CD14-positive monocyte (primary cell): Measurements from ENCODE around the gene SCUBE3. TPM values are rescaled to one million over a fixed set of nuclear protein-coding genes. Genes with fewer than 3 reads are reported as not detected.

ENCODE experiments used
- DNase-seq, 3 donors: peaks; one replicate each; pipeline ENCODE4 v3.0.0-alpha.2; 2011 to 2022
- H2AFZ ChIP-seq: 2 replicates; pipeline ENCODE4 v1.6.0; 2012; ENCODE audit warnings: mild to moderate bottlenecking, low read depth, low read length, inconsistent platforms; ENCODE audit not compliant: insufficient read depth, poor library complexity, severe bottlenecking
- H3K27ac ChIP-seq, 2 donors: 1 replicate in 1 of 2; 2 replicates in 1 of 2; pipeline ENCODE4 v1.5.1; 2012 to 2013; ENCODE audit warnings: low read length in 2 of 2, control low read depth in 1 of 2, inconsistent platforms in 1 of 2, low read depth in 1 of 2, mild to moderate bottlenecking in 1 of 2
- H3K27me3 ChIP-seq, 2 donors: one replicate each; pipeline versions ENCODE4 v1.6.0 to v1.6.1; 2011 to 2013; ENCODE audit warnings: low read length in 2 of 2; ENCODE audit not compliant: control insufficient read depth in 2 of 2, insufficient read depth in 2 of 2
- H3K36me3 ChIP-seq, 2 donors: replicated peaks in 1 of 2; 1 replicate in 1 of 2; 2 replicates in 1 of 2; pipeline versions ENCODE4 v1.5.1 to v1.6.1; 2012 to 2013; ENCODE audit warnings: low read length in 2 of 2, control low read depth in 1 of 2, inconsistent platforms in 1 of 2, mild to moderate bottlenecking in 1 of 2; ENCODE audit not compliant: insufficient read depth in 2 of 2, control insufficient read depth in 1 of 2
- H3K4me1 ChIP-seq, 2 donors: 1 replicate in 1 of 2; 2 replicates in 1 of 2; pipeline versions ENCODE4 v1.5.1 to v1.6.1; 2012 to 2013; ENCODE audit warnings: low read length in 2 of 2, control low read depth in 1 of 2, inconsistent platforms in 1 of 2, mild to moderate bottlenecking in 1 of 2, moderate library complexity in 1 of 2; ENCODE audit not compliant: insufficient read depth in 2 of 2, control insufficient read depth in 1 of 2
- H3K4me2 ChIP-seq: replicated peaks from 2 replicates; pipeline ENCODE3; 2012; ENCODE audit warnings: low read length, moderate library complexity, mild to moderate bottlenecking; ENCODE audit not compliant: poor library complexity, severe bottlenecking; ENCODE audit errors: extremely low read depth
- H3K4me3 ChIP-seq, 3 experiments: fragments of 200-600 bp in 1 of 3; sonication (generic) in 1 of 3; replicated peaks in 1 of 3; 1 replicate in 2 of 3; 2 replicates in 1 of 3; pipeline ENCODE4 v1.5.1; 2011 to 2013; ENCODE audit warnings: low read length in 3 of 3, mild to moderate bottlenecking in 3 of 3, control low read depth in 2 of 3, low read depth in 2 of 3, inconsistent platforms in 1 of 3, moderate library complexity in 1 of 3
- H3K79me2 ChIP-seq: 2 replicates; pipeline ENCODE4 v1.6.0; 2012; ENCODE audit warnings: mild to moderate bottlenecking, control low read depth, inconsistent platforms, low read length, moderate library complexity; ENCODE audit not compliant: insufficient read depth
- H3K9ac ChIP-seq: 2 replicates; pipeline ENCODE4 v1.6.0; 2017; ENCODE audit warnings: low read length, mild to moderate bottlenecking; ENCODE audit not compliant: insufficient read depth, poor library complexity, severe bottlenecking
- H3K9me3 ChIP-seq, 2 donors: replicated peaks in 1 of 2; 1 replicate in 1 of 2; 2 replicates in 1 of 2; pipeline versions ENCODE4 v1.5.1 to v1.6.1; 2012 to 2013; ENCODE audit warnings: low read length in 2 of 2, control low read depth in 1 of 2; ENCODE audit not compliant: control insufficient read depth in 1 of 2, insufficient read depth in 1 of 2
- H4K20me1 ChIP-seq: 2 replicates; pipeline ENCODE4 v1.6.0; 2012; ENCODE audit warnings: mild to moderate bottlenecking, low read length, control low read depth, moderate library complexity; ENCODE audit not compliant: insufficient read depth
- H3K27ac Mint-ChIP-seq, 7 donors: one replicate each; pipeline ENCODE4 v1.8.0; 2020; ENCODE audit warnings: mild to moderate bottlenecking in 7 of 7, mixed read lengths in 7 of 7, moderate library complexity in 6 of 7, inconsistent platforms in 2 of 7
- H3K27me3 Mint-ChIP-seq, 3 donors: one replicate each; pipeline ENCODE4 v1.8.0; 2021 to 2022; ENCODE audit warnings: low read depth in 3 of 3, mild to moderate bottlenecking in 3 of 3, mixed read lengths in 3 of 3, moderate library complexity in 3 of 3, inconsistent platforms in 1 of 3
- H3K36me3 Mint-ChIP-seq, 2 donors: one replicate each; pipeline ENCODE4 v1.8.0; 2020; ENCODE audit warnings: mixed read lengths in 2 of 2, inconsistent platforms in 1 of 2, mild to moderate bottlenecking in 1 of 2
- H3K4me1 Mint-ChIP-seq: one replicate; pipeline ENCODE4 v1.8.0; 2020; ENCODE audit warnings: mild to moderate bottlenecking, mixed read lengths
- H3K4me3 Mint-ChIP-seq, 2 donors: one replicate each; pipeline ENCODE4 v1.8.0; 2020; ENCODE audit warnings: mild to moderate bottlenecking in 2 of 2, mixed read lengths in 2 of 2, moderate library complexity in 1 of 2
- H3K9me3 Mint-ChIP-seq, 7 donors: one replicate each; pipeline ENCODE4 v1.8.0; 2020 to 2022; ENCODE audit warnings: mixed read lengths in 7 of 7, mild to moderate bottlenecking in 6 of 7, moderate library complexity in 6 of 7, inconsistent platforms in 2 of 7
- CTCF ChIP-seq: fragments of 200-600 bp; IDR thresholded peaks from one replicate; pipeline ENCODE4 v1.8.0; 2022; ENCODE audit warnings: antibody characterized with exemption, mild to moderate bottlenecking
- WGBS: methylation state at CpG from one replicate; pipeline ENCODE4 v1.1.5; 2013; ENCODE audit warnings: missing lambda C conversion rate; ENCODE audit not compliant: insufficient coverage; 5-methylcytosine and 5-hydroxymethylcytosine counted together
- intact Hi-C, 2 donors: fragments of 100-400 bp; cut with micrococcal nuclease; formaldehyde crosslinking; loops; one replicate each; pipeline versions ENCODE4 v1.15.0 to v1.15.1; 2023
- polyA plus RNA-seq, 3 donors: library from polyadenylated mRNA; depleted of rRNA in 1 of 3; unstranded in 2 of 3; stranded (reverse) in 1 of 3; fragments of 300-500 nt in 2 of 3; fragments of >200 nt in 1 of 3; fragmentation: Illumina TruSeq in 2 of 3; gene quantifications; 1 replicate in 2 of 3; 2 replicates in 1 of 3; pipeline ENCODE4 v1.2.3, GENCODE V29; 2012 to 2021

SCUBE3 gene
- polyA plus RNA-seq, 3 donors = not detected

- intact Hi-C loops = no loop called here
- no peaks in the 10 kb centered on the region for H3K36me3 ChIP-seq
- H2AFZ ChIP-seq = no peak overlapping the region
- Mint-ChIP-seq H3K4me3 (no peak overlapping the region), H3K9me3 (peaks cover 0 to 3% (median 0%) of the 10 kb centered on the region in 7 donors), H3K4me1 (peaks cover 2% of the 10 kb centered on the region), H3K36me3 (no peaks in the 10 kb centered on the region), H3K27ac (no peak overlapping the region), H3K27me3 (peaks cover 10 to 27% (median 13%) of the 10 kb centered on the region in 3 donors)
- H3K27ac ChIP-seq = no peak overlapping the region
- no peak overlapping the region for H3K4me2 ChIP-seq
- H3K4me1 ChIP-seq = no peaks in the 10 kb centered on the region
- no peaks in the 10 kb centered on the region for H4K20me1 ChIP-seq
- no peak for TF ChIP-seq CTCF
- no peak overlapping the region for H3K9ac ChIP-seq
- no peaks in the 10 kb centered on the region for H3K9me3 ChIP-seq
- 32% methylated on average over 3 of the region's 9 CpGs for WGBS
- peaks cover 0 to 9% of the 10 kb centered on the region in 2 donors for H3K27me3 ChIP-seq
- DNase-seq = no peak
- H3K79me2 ChIP-seq = no peaks in the 10 kb centered on the region
- H3K4me3 ChIP-seq = no peak overlapping the region
These were observed 29.0 kb upstream of the SCUBE3 start for GRCh38 chr6:35184580-35185301.

GRCh38 chr6:35185302-35185681 is 28.5 kb upstream of the SCUBE3 start:
- no peaks in the 10 kb centered on the region for H3K4me1 ChIP-seq

More at GRCh38 chr6:35185302-35185681, 28.5 kb upstream of the SCUBE3 start:
- no peaks in the 10 kb centered on the region for H3K36me3 Mint-ChIP-seq
- H3K27ac Mint-ChIP-seq = no peak overlapping the region
- H3K4me2 ChIP-seq = no peak overlapping the region
- peaks cover 10 to 27% (median 13%) of the 10 kb centered on the region in 3 donors for H3K27me3 Mint-ChIP-seq
- no peaks in the 10 kb centered on the region for H3K79me2 ChIP-seq
- no peak for TF ChIP-seq CTCF
- 0% methylated on average over 1 of the region's 6 CpGs for WGBS
- peaks cover 0 to 9% of the 10 kb centered on the region in 2 donors for H3K27me3 ChIP-seq
- H3K9ac ChIP-seq = no peak overlapping the region
- peaks cover 0 to 3% (median 0%) of the 10 kb centered on the region in 7 donors for H3K9me3 Mint-ChIP-seq
- no peak overlapping the region for H2AFZ ChIP-seq
- DNase-seq = no peak
- no peaks in the 10 kb centered on the region for H3K36me3 ChIP-seq
- H3K4me3 Mint-ChIP-seq = no peak overlapping the region
- no peaks in the 10 kb centered on the region for H3K9me3 ChIP-seq
- intact Hi-C loops = no loop called here
- peaks cover 2% of the 10 kb centered on the region for H3K4me1 Mint-ChIP-seq
- no peak overlapping the region for H3K27ac ChIP-seq
- no peaks in the 10 kb centered on the region for H4K20me1 ChIP-seq
- no peak overlapping the region for H3K4me3 ChIP-seq
